ENCODE data around the gene SLC45A1.

SLC45A1 gene

DNA sequence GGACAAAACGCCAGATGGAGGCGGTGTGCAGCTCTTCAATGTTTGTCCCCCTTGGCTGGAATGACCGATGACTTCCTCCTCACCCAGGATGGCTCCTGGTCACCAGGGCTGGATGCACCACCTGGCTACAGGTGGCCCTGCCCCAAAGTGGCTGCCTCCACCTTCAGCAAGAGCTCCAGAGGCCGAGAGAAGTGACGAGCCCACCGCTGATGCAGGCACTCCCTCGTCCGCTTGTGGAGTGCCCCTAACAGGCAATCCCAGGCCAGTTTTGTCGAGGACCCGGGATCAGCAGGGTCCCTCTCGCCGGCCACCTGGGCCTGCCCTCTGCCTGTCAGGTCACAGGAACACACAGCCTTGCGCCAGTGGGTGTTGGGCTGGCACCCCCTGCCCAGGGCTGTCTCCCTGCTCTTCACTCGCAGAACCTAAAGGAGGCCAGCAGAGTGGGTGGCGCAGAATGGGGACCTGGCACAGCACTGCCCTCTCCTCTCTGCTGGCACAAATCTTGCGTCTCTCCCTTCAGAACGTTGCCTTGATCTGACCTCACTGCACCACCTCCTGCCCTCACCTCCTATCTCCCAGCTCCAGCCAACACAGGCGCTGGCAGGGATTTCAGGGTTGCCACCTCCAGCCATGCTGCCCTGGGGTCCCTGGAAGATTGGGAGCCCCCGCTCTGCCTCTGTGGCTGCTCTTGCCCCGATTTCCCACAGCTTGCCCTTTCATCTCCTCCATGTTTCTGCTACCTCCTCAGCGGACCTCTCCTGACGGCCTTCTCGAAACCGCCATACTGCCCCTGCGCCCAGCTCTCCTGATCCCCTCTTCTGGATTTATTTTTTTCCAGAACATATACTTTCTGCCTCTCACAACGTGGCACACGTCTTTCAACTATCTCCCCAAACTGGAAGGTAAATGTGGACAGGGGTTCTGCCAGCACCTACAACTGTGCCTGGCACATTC lies 38.6 kb downstream of the SLC45A1 start:
- DNase-seq = no peak

GRCh38 chr1:8357329-8358101 lies 39.6 kb downstream of the SLC45A1 start:
- DNase-seq = no peak

DNA sequence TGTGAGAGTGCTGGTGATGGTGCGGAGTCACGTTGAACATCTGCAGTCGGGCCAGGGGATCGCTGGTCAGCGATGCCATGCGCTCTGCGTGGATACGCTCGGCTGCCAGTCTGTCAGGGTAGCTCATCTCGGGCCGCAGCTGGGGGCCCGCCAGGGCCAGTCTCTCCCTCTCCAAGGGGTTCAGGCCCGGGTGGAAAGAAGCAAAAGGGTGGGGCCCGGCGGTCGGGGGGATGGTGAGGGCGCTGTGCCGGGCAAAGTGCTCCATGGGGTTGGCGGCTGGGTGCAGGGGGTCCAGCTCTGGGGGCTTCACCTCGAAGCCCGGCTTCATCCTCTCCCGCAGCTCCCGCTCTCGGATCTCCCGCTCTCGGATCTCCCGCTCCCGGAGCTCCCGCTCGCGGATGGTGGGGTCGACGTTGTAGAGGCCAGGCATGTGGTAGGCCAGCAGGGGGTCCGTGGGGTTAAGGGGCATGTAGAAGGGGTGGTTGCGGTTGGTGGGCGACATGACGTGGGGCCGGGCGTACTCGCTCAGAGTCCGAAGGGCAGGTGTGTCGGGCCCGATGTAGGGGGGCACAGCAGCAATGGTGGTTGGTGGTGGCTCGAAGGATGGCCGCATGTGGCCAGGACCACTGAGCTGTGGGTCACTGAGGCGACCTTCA lies 40.5 kb downstream of the SLC45A1 start:
- DNase-seq = no peak

DNA sequence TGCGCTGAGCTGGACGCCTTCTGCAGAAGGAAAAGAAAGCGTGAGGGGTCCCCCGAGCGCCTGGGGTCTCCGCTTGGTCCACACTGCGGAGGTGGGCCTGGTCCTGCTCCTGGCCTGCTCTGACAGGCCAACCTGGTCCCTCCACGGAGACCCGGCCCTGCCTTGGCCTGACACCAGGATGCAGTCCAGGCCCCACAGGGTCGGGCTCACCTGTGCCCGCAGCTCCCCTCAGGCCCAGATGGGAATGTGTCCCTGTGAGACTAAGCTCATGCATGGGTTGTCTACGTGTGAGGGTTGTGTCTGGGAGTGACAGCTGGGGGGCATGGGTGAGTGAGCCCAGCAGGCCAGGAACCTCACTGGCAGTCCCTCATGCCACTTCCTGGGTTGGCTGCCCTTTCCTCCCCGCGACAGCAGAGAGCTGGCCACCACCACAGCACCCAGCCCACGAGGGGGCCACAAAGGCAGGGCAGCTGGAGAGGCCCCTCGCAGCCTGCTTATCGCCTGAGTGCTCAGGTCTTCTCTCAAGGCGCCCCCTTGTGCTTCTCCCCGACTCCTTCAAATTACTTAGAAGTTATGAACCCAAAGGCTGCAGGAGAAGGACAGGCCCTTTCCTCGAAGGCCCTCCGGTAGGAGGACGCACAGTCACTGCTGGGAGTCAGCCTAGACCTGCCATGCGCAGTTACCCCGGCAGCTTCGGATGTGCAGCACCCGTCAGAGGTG lies 41.1 kb downstream of the SLC45A1 start:
- DNase-seq = no peak

- DNase-seq = no peak
These were observed 41.9 kb downstream of the SLC45A1 start for GRCh38 chr1:8359617-8360481.

GRCh38 chr1:8360493-8361197 lies 42.7 kb downstream of the SLC45A1 start:
- no peak for DNase-seq

DNA sequence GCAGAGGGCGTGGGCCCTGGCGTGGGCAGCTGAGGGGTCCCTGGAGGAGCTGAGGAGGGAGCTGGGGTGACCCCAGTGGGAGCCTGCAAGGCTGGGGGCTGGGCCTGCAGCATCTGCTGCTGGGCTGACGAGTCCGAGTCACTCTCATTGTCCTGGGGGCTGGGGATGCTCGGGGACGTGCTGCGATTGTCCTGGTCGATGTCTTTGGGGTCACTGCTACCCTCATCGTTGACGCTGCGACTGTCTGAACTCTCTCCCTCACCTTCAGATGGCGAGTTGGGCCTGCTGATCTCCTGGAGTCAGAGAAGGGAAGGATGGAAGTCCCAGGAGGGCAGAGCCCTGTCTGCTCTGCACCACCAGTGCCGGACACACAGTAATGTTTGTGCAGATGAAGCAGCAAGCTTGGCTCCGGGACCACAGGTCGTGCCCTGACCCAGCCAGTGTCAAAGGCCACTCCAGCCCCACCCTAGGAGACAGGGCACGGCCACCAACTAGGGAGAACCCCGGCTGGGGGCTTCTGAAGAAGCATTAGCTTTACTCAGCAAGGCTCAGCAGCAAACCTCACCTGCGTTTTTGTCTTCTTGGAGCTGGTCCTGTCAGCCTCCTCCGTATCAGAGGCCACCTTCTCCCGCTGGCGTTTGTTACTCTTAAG lies 43.4 kb downstream of the SLC45A1 start:
- no peak for DNase-seq

- no peak for DNase-seq
These were observed 44.8 kb downstream of the SLC45A1 start for GRCh38 chr1:8362701-8363101.

- no peak for DNase-seq
These were observed 45.4 kb downstream of the SLC45A1 start for GRCh38 chr1:8363186-8363766.

DNA sequence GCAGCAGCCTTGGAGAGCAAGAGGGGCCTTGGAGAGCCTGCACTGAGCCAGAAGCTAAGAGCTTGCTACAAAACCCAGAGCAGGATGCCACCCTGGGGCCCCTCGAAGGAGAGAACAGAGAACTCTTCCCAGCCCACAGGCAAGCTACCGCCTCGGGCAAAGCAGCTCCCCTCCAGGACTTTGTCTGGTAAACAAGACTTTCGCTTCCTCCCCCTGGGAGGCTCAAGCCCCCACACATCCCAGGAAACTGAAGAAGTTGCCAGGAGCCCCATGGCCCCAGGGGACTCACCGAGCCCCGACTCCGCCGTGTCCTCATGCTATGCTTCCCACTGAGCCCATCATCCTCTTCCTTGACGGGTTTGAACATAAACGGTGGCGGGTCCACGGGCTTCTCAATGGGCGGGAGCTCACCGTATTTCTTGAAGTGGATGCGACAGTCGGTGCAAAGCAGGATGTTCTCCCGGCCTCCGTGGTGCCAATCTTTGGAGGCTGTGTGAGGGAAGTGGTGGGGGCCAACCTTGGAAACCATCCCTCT lies 45.9 kb downstream of the SLC45A1 start:
- no peak for DNase-seq

- DNase-seq = no peak
These were observed 46.9 kb downstream of the SLC45A1 start for GRCh38 chr1:8364528-8365442.

DNA sequence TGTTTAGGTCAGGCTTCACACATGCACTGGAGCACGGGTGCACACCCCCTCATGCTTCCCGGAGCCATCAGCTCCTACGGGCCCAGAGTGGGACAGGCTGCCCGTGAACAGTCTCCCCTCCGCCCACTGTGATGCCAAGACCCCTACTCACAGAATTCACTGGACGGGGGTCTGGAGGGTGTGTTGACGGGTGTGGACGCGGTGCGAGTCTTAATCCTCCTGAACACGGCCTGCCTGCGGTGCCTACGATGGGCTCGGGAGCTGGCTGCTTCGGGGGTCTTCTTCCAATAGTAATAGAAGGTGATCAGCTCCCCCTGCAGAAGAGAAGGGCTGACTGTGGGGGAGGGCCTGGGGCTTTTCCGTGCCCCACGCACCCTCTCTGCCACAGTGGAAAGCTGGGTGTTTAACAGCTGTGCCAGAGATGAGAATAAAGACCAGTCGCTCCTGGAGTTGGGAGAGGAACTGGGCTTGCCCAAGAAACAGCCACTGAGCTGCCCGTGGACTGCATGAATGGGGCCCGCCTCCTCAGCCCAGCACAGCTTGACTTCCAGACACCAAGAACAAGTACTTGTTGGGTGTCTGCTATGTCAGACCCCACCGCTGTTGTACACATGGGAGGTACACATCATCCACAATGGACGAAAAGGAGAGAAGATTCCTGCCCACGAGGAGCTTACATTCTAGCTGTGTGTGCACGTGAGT lies 47.9 kb downstream of the SLC45A1 start:
- DNase-seq = no peak

- no peak for DNase-seq
These were observed 49.8 kb downstream of the SLC45A1 start for GRCh38 chr1:8367571-8368194.

- no peak for DNase-seq
These were observed 51.2 kb downstream of the SLC45A1 start for GRCh38 chr1:8368956-8369639.

- DNase-seq = no peak
These were observed 52.4 kb downstream of the SLC45A1 start for GRCh38 chr1:8370046-8370881.

GRCh38 chr1:8370905-8371315 lies 53.0 kb downstream of the SLC45A1 start:
- DNase-seq = no peak
